Loucy (cell line): ENCODE measurements around the gene LARP4B.

Experiments
- H2AFZ ChIP-seq: fragments of 200-600 bp; sonication (generic); 2 replicates; pipeline ENCODE4 v1.6.0; 2016; ENCODE audit warnings: antibody characterized with exemption, mild to moderate bottlenecking, low read length, moderate library complexity
- H3F3A ChIP-seq: fragments of 200-600 bp; 2 replicates; pipeline ENCODE4 v1.6.0; 2016; ENCODE audit warnings: antibody characterized with exemption, low read depth, mild to moderate bottlenecking
- H3K27me3 ChIP-seq: fragments of 200-600 bp; sonication (generic); 2 replicates; pipeline ENCODE4 v1.6.1; 2014; ENCODE audit warnings: low read length, mild to moderate bottlenecking; ENCODE audit not compliant: insufficient read depth, poor library complexity, severe bottlenecking
- H3K36me3 ChIP-seq: fragments of 200-600 bp; sonication (generic); 2 replicates; pipeline ENCODE4 v1.6.1; 2016; ENCODE audit warnings: low read length; ENCODE audit not compliant: insufficient read depth
- H3K4me1 ChIP-seq: fragments of 200-600 bp; sonication (generic); 2 replicates; pipeline ENCODE4 v1.5.1; 2014; ENCODE audit warnings: low read length, mild to moderate bottlenecking; ENCODE audit not compliant: insufficient read depth, poor library complexity, severe bottlenecking
- H3K4me2 ChIP-seq: fragments of 200-600 bp; sonication (generic); 2 replicates; pipeline ENCODE4 v1.6.0; 2014; ENCODE audit warnings: antibody characterized with exemption, low read length, low read depth, mild to moderate bottlenecking; ENCODE audit not compliant: poor library complexity, severe bottlenecking
- H3K4me3 ChIP-seq: fragments of 200-600 bp; sonication (generic); 2 replicates; pipeline ENCODE4 v1.5.1; 2014; ENCODE audit warnings: low read length, mild to moderate bottlenecking, mixed read lengths; ENCODE audit not compliant: poor library complexity, severe bottlenecking
- H3K79me2 ChIP-seq: fragments of 200-600 bp; sonication (generic); 2 replicates; pipeline ENCODE4 v1.6.1; 2014; ENCODE audit warnings: low read length; ENCODE audit not compliant: insufficient read depth
- H3K9ac ChIP-seq: fragments of 200-600 bp; sonication (generic); 2 replicates; pipeline ENCODE4 v1.6.0; 2014; ENCODE audit warnings: mild to moderate bottlenecking, low read depth, low read length, moderate library complexity; ENCODE audit not compliant: poor library complexity, severe bottlenecking
- H3K9me2 ChIP-seq: fragments of 200-600 bp; sonication (generic); replicated peaks from 2 replicates; pipeline ENCODE4 v1.6.1; 2016; ENCODE audit warnings: low read depth, low read length, mixed read lengths
- H3K9me3 ChIP-seq: fragments of 200-600 bp; sonication (generic); 2 replicates; pipeline ENCODE4 v1.6.1; 2014; ENCODE audit warnings: mild to moderate bottlenecking, antibody characterized with exemption, low read length, low read depth; ENCODE audit not compliant: insufficient read depth
- H4K20me1 ChIP-seq: fragments of 200-600 bp; sonication (generic); 2 replicates; pipeline ENCODE4 v1.6.0; 2014; ENCODE audit warnings: antibody characterized with exemption, low read length, mild to moderate bottlenecking; ENCODE audit not compliant: insufficient read depth, poor library complexity, severe bottlenecking
- CTCF ChIP-seq: fragments of 200-600 bp; sonication (generic); conservative IDR thresholded peaks from 2 replicates; pipeline ENCODE4 v1.5.1; 2014; ENCODE audit warnings: mild to moderate bottlenecking, antibody characterized with exemption, low read length
- EZH2phosphoT487 ChIP-seq: fragments of 200-600 bp; IDR thresholded peaks from 2 replicates; pipeline ENCODE4 v1.6.1; 2018; ENCODE audit warnings: antibody characterized with exemption, mild to moderate bottlenecking, moderate library complexity, borderline replicate concordance

The LARP4B gene

GRCh38 chr10:759898-760477 is 171.5 kb downstream of the LARP4B start:
- Histone ChIP-seq H3K4me1 (no peaks in the 10 kb centered on the region), H3K4me2 (no peak overlapping the region), H4K20me1 (no peaks in the 10 kb centered on the region), H3K36me3 (no peaks in the 10 kb centered on the region), H2AFZ (no peak overlapping the region), H3K4me3 (no peak overlapping the region), H3K79me2 (no peaks in the 10 kb centered on the region), H3F3A (no peaks in the 10 kb centered on the region), H3K9me2 (no peaks in the 10 kb centered on the region), H3K9ac (no peak overlapping the region), H3K27me3 (no peaks in the 10 kb centered on the region), H3K9me3 (peaks cover 28% of the 10 kb centered on the region)
- TF ChIP-seq CTCF (no peak), EZH2phosphoT487 (no peak)
